ENCODE results near the gene PIGQ.

- TF ChIP-seq POLR2AphosphoS5 (IDR thresholded peaks at IDR 0.05; ENCODE audit: low read depth, low read length) (no peak), POLR2A (IDR thresholded peaks at IDR 0.05; ENCODE audit: low read depth, low read length) (no peak), TAF1 (IDR thresholded peaks at IDR 0.05; ENCODE audit: borderline replicate concordance, low read depth, low read length) (no peak)
Observed at GRCh38 chr16:554640-555365, 15.0 kb upstream of the PIGQ start.
